ENCODE results near the gene PRKG1.

Gene PRKG1

GRCh38 chr10:51786684-51787035, 712.4 kb downstream of the PRKG1 start:
- DNase-seq: no peak

- DNase-seq: no peak
Observed at GRCh38 chr10:51788273-51788672, 714.0 kb downstream of the PRKG1 start.

GRCh38 chr10:51789118-51789517, 714.8 kb downstream of the PRKG1 start:
- DNase-seq: no peak

GRCh38 chr10:51789903-51790302, 715.6 kb downstream of the PRKG1 start:
- DNase-seq: no peak

- DNase-seq: no peak
Observed at GRCh38 chr10:51792678-51793077, 718.4 kb downstream of the PRKG1 start.

GRCh38 chr10:51800121-51800520, 725.8 kb downstream of the PRKG1 start:
- DNase-seq: no peak

GRCh38 chr10:51800725-51801424, 726.6 kb downstream of the PRKG1 start:
- no peak for DNase-seq

- no peak for DNase-seq
Observed at GRCh38 chr10:51802030-51802429, 727.7 kb downstream of the PRKG1 start.

- no peak for DNase-seq
Observed at GRCh38 chr10:51804866-51805265, 730.6 kb downstream of the PRKG1 start.

- no peak for DNase-seq
Observed at GRCh38 chr10:51806079-51806835, 732.0 kb downstream of the PRKG1 start.

GRCh38 chr10:51808187-51808586, 733.9 kb downstream of the PRKG1 start:
- DNase-seq: no peak

- DNase-seq: no peak
Observed at GRCh38 chr10:51815723-51816122, 741.4 kb downstream of the PRKG1 start.

- no peak for DNase-seq
Observed at GRCh38 chr10:51821045-51821444, 746.8 kb downstream of the PRKG1 start.

GRCh38 chr10:51821745-51822144, 747.5 kb downstream of the PRKG1 start:
- DNase-seq: no peak

- no peak for DNase-seq
Observed at GRCh38 chr10:51832652-51833383, 758.5 kb downstream of the PRKG1 start.

GRCh38 chr10:51834548-51834947, 760.3 kb downstream of the PRKG1 start:
- no peak for DNase-seq

GRCh38 chr10:51838471-51838870, 764.2 kb downstream of the PRKG1 start:
- no peak for DNase-seq

- no peak for DNase-seq
Observed at GRCh38 chr10:51843966-51844365, 769.7 kb downstream of the PRKG1 start.

- no peak for DNase-seq
Observed at GRCh38 chr10:51846856-51847506, 772.7 kb downstream of the PRKG1 start.

GRCh38 chr10:51852297-51852696, 778.0 kb downstream of the PRKG1 start:
- no peak for DNase-seq

- no peak for DNase-seq
Observed at GRCh38 chr10:51857305-51857704, 783.0 kb downstream of the PRKG1 start.

- no peak for DNase-seq
Observed at GRCh38 chr10:51860257-51860656, 786.0 kb downstream of the PRKG1 start.

GRCh38 chr10:51861051-51861450, 786.8 kb downstream of the PRKG1 start:
- DNase-seq: no peak

Measured in activated naive CD4-positive, alpha-beta T cell (primary cell).